Lower lobe of right lung (tissue), 2 donors: ENCODE measurements around the gene DOK1. TPM values are rescaled to one million over a fixed set of nuclear protein-coding genes. Genes with fewer than 3 reads are reported as not detected.

Experiments used
- ATAC-seq, 2 donors: fragments of 200-7000 bp; cut with Tn5 transposase; one replicate each; pipeline ENCODE4 v1.9.1; 2020 to 2022; ENCODE audit warnings: mild to moderate bottlenecking in 2 of 2, moderate library complexity in 2 of 2
- DNase-seq: peaks from one replicate; pipeline ENCODE4 v3.0.0-alpha.2; 2020
- H3K27ac ChIP-seq: fragments of 200-600 bp; one replicate; pipeline ENCODE4 v1.8.0; 2022
- H3K27me3 ChIP-seq: fragments of 200-600 bp; one replicate; pipeline ENCODE4 v1.8.0; 2022; ENCODE audit warnings: low read depth
- H3K36me3 ChIP-seq: fragments of 200-600 bp; one replicate; pipeline ENCODE4 v1.8.0; 2022; ENCODE audit warnings: mild to moderate bottlenecking
- H3K4me1 ChIP-seq: fragments of 200-600 bp; one replicate; pipeline ENCODE4 v1.8.0; 2022
- H3K4me3 ChIP-seq: fragments of 200-600 bp; one replicate; pipeline ENCODE4 v1.8.0; 2022; ENCODE audit warnings: mild to moderate bottlenecking
- H3K9me3 ChIP-seq: fragments of 200-600 bp; one replicate; pipeline ENCODE4 v1.8.0; 2022
- intact Hi-C: fragments of 100-400 bp; cut with DNase I; formaldehyde crosslinking; loops from one replicate; pipeline ENCODE4 v1.11.0; 2022
- total RNA-seq: library from RNA; stranded (reverse); fragmentation: NEBNext Ultra II Directional; extraction: Animal tissue kit (Norgen Biotek cat#: 25700); gene quantifications from one replicate; pipeline ENCODE4 v1.2.1, GENCODE V29; 2021
- TF ChIP-seq, protein P1 (sequence below): fragments of 200-600 bp; IDR thresholded peaks from one replicate; pipeline ENCODE4 v1.8.0; 2022; ENCODE audit warnings: antibody characterized with exemption, mild to moderate bottlenecking
- donor health status: DM: no; HTN: yes; CAD: no; lungs with severe emphysema.

Gene DOK1
- total RNA-seq, 1 donor from 2014 or later: 38.4 TPM

DNA sequence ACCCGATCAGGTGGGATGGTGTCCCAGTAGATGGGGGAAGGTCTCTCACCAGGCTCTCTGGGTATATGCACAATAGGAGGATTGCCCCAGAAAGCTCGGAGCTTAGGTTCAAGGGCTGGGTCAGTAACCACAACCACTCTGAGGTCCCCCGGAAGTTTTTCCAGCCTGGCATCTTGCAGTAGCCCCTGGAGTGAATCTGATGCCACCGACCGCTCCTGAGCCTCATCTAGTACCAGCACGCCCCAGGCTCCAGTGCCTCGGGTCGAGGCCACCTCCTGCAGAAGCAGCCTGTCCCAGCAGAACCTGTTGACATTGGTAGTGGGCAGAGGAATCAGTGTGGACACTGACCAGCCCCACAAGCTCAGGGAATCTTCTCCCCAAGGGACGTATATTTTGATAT, 30.5 kb upstream of the DOK1 start:
- Histone ChIP-seq H3K27ac (no peak overlapping the region), H3K9me3 (no peaks in the 10 kb centered on the region), H3K36me3 (peaks cover 31% of the 10 kb centered on the region), H3K27me3 (peaks cover 20% of the 10 kb centered on the region), H3K4me1 (peaks cover 11% of the 10 kb centered on the region), H3K4me3 (no peak overlapping the region)
- TF ChIP-seq, protein P1, sequence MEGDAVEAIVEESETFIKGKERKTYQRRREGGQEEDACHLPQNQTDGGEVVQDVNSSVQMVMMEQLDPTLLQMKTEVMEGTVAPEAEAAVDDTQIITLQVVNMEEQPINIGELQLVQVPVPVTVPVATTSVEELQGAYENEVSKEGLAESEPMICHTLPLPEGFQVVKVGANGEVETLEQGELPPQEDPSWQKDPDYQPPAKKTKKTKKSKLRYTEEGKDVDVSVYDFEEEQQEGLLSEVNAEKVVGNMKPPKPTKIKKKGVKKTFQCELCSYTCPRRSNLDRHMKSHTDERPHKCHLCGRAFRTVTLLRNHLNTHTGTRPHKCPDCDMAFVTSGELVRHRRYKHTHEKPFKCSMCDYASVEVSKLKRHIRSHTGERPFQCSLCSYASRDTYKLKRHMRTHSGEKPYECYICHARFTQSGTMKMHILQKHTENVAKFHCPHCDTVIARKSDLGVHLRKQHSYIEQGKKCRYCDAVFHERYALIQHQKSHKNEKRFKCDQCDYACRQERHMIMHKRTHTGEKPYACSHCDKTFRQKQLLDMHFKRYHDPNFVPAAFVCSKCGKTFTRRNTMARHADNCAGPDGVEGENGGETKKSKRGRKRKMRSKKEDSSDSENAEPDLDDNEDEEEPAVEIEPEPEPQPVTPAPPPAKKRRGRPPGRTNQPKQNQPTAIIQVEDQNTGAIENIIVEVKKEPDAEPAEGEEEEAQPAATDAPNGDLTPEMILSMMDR: no peak
- intact Hi-C loops: no loop called here
- no peak for ATAC-seq
- DNase-seq: no peak

- ATAC-seq: no peak
- Histone ChIP-seq H3K36me3 (peaks cover 31% of the 10 kb centered on the region), H3K4me1 (peaks cover 11% of the 10 kb centered on the region), H3K27ac (no peak overlapping the region), H3K9me3 (no peaks in the 10 kb centered on the region), H3K4me3 (no peak overlapping the region), H3K27me3 (peaks cover 9% of the 10 kb centered on the region)
- intact Hi-C loops: no loop called here
- no peak for DNase-seq
- TF ChIP-seq, protein P1: no peak
Observed at GRCh38 chr2:74524955-74525716, 29.4 kb upstream of the DOK1 start.

GRCh38 chr2:74525717-74526648, 28.5 kb upstream of the DOK1 start, which contains the start of gene DQX1:
Gene DQX1, minus strand, starts transcription at chr2:74526231. Its CDS starts 502 bp downstream, at chr2:74525729.
- intact Hi-C loops: no loop called here
- TF ChIP-seq, protein P1: no peak
- no peak for DNase-seq
- no peaks in the 10 kb centered on the region for H3K9me3 ChIP-seq
- peaks cover 31% of the 10 kb centered on the region for H3K36me3 ChIP-seq
- no peak within 1 kb of the TSS for H3K4me3 ChIP-seq
- ATAC-seq: no peak
- H3K4me1 ChIP-seq: peaks cover 16% of the 10 kb centered on the region
- no peak within 1 kb of the TSS for H3K27ac ChIP-seq
- H3K27me3 ChIP-seq: peaks cover 4% of the 10 kb centered on the region

DNA sequence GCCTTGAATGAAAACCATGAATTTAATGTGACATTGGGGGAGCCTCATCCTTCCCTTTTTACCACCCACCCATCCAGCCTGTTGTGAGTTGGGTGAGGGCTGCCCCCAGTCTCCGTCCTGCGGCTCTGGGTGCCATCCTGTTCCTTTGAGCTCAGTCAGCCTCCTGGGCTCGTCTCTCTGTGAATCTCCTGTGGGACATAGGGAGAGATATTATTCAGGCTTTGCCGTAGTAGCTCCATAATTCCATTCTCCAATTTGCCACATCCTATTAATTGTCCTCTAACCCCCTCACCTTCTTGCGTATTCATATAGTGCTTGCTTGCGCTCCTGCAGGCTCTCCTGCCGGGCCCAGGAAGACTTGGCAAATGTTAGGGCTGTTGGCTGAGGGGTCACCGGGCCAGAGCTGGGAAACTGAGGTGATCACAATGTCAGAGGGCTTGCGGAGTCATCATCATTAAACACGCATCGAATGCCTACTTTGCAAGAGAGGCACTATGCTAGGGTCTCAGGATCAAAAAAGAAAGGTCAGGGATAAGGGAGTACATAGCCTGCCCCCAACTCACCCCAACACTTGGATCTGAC, 27.8 kb upstream of the DOK1 start:
- TF ChIP-seq, protein P1: no peak

GRCh38 chr2:74527741-74528140, 26.8 kb upstream of the DOK1 start:
- Histone ChIP-seq H3K27ac (no peak overlapping the region), H3K4me1 (peaks cover 28% of the 10 kb centered on the region), H3K4me3 (no peak overlapping the region), H3K27me3 (no peaks in the 10 kb centered on the region), H3K36me3 (peaks cover 44% of the 10 kb centered on the region), H3K9me3 (no peaks in the 10 kb centered on the region)
- intact Hi-C loops: no loop called here
- ATAC-seq (no peak), DNase-seq (no peak)
- TF ChIP-seq, protein P1: no peak

More for the DNA sequence above, 27.8 kb upstream of the DOK1 start:
- Histone ChIP-seq H3K9me3 (no peaks in the 10 kb centered on the region), H3K36me3 (peaks cover 34% of the 10 kb centered on the region), H3K27me3 (no peaks in the 10 kb centered on the region), H3K27ac (no peak overlapping the region), H3K4me1 (peaks cover 24% of the 10 kb centered on the region), H3K4me3 (no peak overlapping the region)
- intact Hi-C loops: no loop called here
- ATAC-seq (no peak), DNase-seq (no peak)
